Measurements from ENCODE around the gene XYLT2. TPM values are rescaled to one million over a fixed set of nuclear protein-coding genes. Genes with fewer than 3 reads are reported as not detected.
"Not testable (repeated sequence)": the region's sequence is repeated elsewhere in the genome, so short reads cannot be mapped to it uniquely, and the experiment has no call there.

XYLT2 gene
- total RNA-seq, 2 donors from 2014 or later = 54.1 to 65.9 TPM

DNA sequence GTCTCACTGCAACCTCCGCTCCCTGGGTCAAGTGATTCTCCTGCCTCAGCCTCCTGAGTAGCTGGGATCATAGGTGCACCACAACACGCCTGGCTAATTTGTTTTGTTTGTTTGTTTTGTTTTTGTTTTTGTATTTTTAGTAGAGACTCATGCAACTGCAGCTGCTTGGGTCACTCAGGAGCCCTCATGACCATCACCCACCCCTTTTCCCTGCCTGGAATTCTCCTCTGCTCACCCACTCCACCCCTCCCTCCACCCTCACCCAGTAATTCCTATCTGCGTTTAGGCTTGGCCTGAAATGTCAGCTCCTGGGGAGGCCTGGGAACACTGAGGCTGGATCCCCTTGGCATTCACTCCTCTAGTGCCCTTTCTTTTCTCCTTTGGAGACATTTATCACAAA, 46.1 kb upstream of the XYLT2 start:
- TF ChIP-seq, protein P1, sequence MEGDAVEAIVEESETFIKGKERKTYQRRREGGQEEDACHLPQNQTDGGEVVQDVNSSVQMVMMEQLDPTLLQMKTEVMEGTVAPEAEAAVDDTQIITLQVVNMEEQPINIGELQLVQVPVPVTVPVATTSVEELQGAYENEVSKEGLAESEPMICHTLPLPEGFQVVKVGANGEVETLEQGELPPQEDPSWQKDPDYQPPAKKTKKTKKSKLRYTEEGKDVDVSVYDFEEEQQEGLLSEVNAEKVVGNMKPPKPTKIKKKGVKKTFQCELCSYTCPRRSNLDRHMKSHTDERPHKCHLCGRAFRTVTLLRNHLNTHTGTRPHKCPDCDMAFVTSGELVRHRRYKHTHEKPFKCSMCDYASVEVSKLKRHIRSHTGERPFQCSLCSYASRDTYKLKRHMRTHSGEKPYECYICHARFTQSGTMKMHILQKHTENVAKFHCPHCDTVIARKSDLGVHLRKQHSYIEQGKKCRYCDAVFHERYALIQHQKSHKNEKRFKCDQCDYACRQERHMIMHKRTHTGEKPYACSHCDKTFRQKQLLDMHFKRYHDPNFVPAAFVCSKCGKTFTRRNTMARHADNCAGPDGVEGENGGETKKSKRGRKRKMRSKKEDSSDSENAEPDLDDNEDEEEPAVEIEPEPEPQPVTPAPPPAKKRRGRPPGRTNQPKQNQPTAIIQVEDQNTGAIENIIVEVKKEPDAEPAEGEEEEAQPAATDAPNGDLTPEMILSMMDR (conservative IDR thresholded peaks at IDR 0.05) = no peak
- 80 to 89% methylated on average over 2 to 3 of the region's 3 CpGs for WGBS, 2 experiments (ENCODE audit: insufficient coverage in 1 of 2, insufficient read length in 1 of 2)

DNA sequence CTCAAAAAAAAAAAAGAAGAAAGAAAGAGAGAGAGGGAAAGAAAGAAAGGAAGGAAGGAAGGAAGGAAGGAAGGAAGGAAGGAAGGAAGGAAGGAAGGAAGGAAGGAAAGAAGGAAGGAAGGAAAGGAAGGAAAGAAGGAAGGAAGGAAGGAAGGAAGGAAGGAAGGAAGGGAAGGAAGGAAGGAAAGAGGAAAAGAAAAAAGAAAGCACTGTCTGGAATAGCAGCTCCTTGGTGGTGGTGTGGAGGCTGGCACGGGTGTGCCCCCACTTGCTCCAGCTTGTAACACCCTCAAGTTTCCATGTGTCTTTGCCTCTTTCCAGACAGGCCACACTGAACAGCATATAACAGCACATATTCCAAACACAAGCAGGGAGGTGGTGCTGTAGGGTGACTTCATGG, 45.1 kb upstream of the XYLT2 start:
- WGBS, 2 experiments (ENCODE audit: insufficient coverage in 1 of 2, insufficient read length in 1 of 2) = 89 to 100% methylated on average over 1 of the region's 1 CpG
- H3K27ac Mint-ChIP-seq; H3K9me3 Mint-ChIP-seq; H3K27me3 Mint-ChIP-seq (ENCODE audit: insufficient read depth); H3K4me1 ChIP-seq (ENCODE audit: control insufficient read depth, insufficient read depth, low read length); H3K36me3 Mint-ChIP-seq (ENCODE audit: low read depth); H3K27me3 ChIP-seq (ENCODE audit: control insufficient read depth, insufficient read depth, low read length, poor library complexity, severe bottlenecking); DNase-seq; H3K4me3 ChIP-seq (ENCODE audit: low read length); H3K9ac ChIP-seq (ENCODE audit: extremely low read depth, low read length, poor library complexity, severe bottlenecking); H3K27ac ChIP-seq (ENCODE audit: low read depth, low read length); H3K9me3 ChIP-seq (ENCODE audit: control insufficient read depth, low read length); H3K4me3 Mint-ChIP-seq; H3K36me3 ChIP-seq (ENCODE audit: control insufficient read depth, insufficient read depth, low read length): not testable (repeated sequence)
- H3K4me1 Mint-ChIP-seq = peaks cover 47% of the 10 kb centered on the region

More for the DNA sequence above, 46.1 kb upstream of the XYLT2 start:
- H3K27ac Mint-ChIP-seq = peak overlapping the region; percentile 26
- no peak overlapping the region for H3K4me3 ChIP-seq (ENCODE audit: low read length)
- no peaks in the 10 kb centered on the region for H3K27me3 Mint-ChIP-seq (ENCODE audit: insufficient read depth)
- peaks cover 3% of the 10 kb centered on the region for H3K4me1 ChIP-seq (ENCODE audit: control insufficient read depth, insufficient read depth, low read length)
- H3K4me3 Mint-ChIP-seq = no peak overlapping the region
- no peaks in the 10 kb centered on the region for H3K36me3 Mint-ChIP-seq (ENCODE audit: low read depth)
- no peak overlapping the region for H3K9ac ChIP-seq (ENCODE audit: extremely low read depth, low read length, poor library complexity, severe bottlenecking)
- no peak for DNase-seq
- H3K27me3 ChIP-seq (ENCODE audit: control insufficient read depth, insufficient read depth, low read length, poor library complexity, severe bottlenecking) = no peaks in the 10 kb centered on the region
- H3K9me3 ChIP-seq (ENCODE audit: control insufficient read depth, low read length) = no peaks in the 10 kb centered on the region
- H3K4me1 Mint-ChIP-seq = peaks cover 39% of the 10 kb centered on the region
- no peak overlapping the region for H3K27ac ChIP-seq (ENCODE audit: low read depth, low read length)
- no peaks in the 10 kb centered on the region for H3K9me3 Mint-ChIP-seq
- no peaks in the 10 kb centered on the region for H3K36me3 ChIP-seq (ENCODE audit: control insufficient read depth, insufficient read depth, low read length)

DNA sequence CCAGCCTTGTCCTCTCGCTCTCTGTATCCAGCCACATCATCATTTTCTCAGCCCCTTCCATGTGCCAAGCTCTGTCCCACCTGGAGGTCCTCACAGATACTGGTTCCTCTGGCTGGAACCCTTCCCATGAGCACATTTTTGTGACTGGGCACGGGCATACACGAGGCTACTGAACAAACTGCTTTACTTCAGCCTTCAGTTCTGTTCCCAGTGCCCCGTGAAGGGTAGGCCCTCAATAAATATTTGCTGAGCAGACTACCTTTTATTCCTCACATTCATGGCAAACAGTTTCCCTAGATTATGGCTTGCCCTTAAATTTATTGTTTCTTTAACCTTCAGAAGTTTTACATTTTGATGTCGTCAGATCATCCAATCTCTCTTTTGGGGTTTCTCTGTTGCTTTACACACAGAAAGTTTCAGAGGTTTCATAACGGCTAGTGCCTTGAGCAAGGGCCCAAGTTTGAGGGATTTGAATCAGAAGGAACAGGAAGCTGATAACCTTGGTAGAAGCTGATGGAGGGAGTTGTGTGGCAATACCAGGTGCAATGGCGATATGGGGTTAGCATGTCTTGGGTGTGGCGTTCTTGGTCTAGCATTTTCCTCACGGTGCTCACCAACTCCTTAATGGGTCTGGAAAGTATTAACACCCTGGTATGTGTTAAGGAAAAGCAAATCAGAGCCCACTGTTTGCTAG, 43.9 kb upstream of the XYLT2 start:
- DNase-seq = no peak
- Mint-ChIP-seq H3K4me1 (peaks cover 47% of the 10 kb centered on the region), H3K27ac (peak overlapping the region; percentile 93), H3K4me3 (no peak overlapping the region), H3K27me3 (ENCODE audit: insufficient read depth) (no peaks in the 10 kb centered on the region), H3K9me3 (peaks cover 6% of the 10 kb centered on the region), H3K36me3 (ENCODE audit: low read depth) (no peaks in the 10 kb centered on the region)
- 94 to 95% methylated on average over 8 to 9 of the region's 9 CpGs for WGBS, 2 experiments (ENCODE audit: insufficient coverage in 1 of 2, insufficient read length in 1 of 2)
- Histone ChIP-seq H3K4me3 (ENCODE audit: low read length) (no peak overlapping the region), H3K27me3 (ENCODE audit: control insufficient read depth, insufficient read depth, low read length, poor library complexity, severe bottlenecking) (no peaks in the 10 kb centered on the region), H3K27ac (ENCODE audit: low read depth, low read length) (no peak overlapping the region), H3K36me3 (ENCODE audit: control insufficient read depth, insufficient read depth, low read length) (no peaks in the 10 kb centered on the region), H3K4me1 (ENCODE audit: control insufficient read depth, insufficient read depth, low read length) (peaks cover 3% of the 10 kb centered on the region), H3K9me3 (ENCODE audit: control insufficient read depth, low read length) (peaks cover 9% of the 10 kb centered on the region), H3K9ac (ENCODE audit: extremely low read depth, low read length, poor library complexity, severe bottlenecking) (no peak overlapping the region)
- TF ChIP-seq, protein P1 (conservative IDR thresholded peaks at IDR 0.05) = no peak

All from endodermal cell (in vitro differentiated cells).